ENCODE results near the gene MC5R. TPM values are rescaled to one million over a fixed set of nuclear protein-coding genes. Genes with fewer than 3 reads are reported as not detected.
"Not testable (repeated sequence)": the region's sequence is repeated elsewhere in the genome, so short reads cannot be mapped to it uniquely, and the experiment has no call there.

The MC5R gene
- total RNA-seq, 2 experiments from 2014 or later: not detected

GRCh38 chr18:13862898-13863297 is 38.9 kb downstream of the MC5R start:
- H3K9me3 Mint-ChIP-seq (ENCODE audit: low read depth); ATAC-seq; H3K36me3 Mint-ChIP-seq (ENCODE audit: low read depth); H3K4me1 Mint-ChIP-seq; CTCF ChIA-PET; H3K4me3 Mint-ChIP-seq; intact Hi-C loops (cut with DNase I, micrococcal nuclease); DNase-seq; H3K27ac Mint-ChIP-seq; POLR2A ChIA-PET: not testable (repeated sequence)
- H3K27me3 Mint-ChIP-seq: peaks cover 27% of the 10 kb centered on the region

- Mint-ChIP-seq H3K36me3 (ENCODE audit: low read depth) (no peaks in the 10 kb centered on the region), H3K27me3 (peaks cover 45% of the 10 kb centered on the region), H3K4me1 (no peaks in the 10 kb centered on the region), H3K9me3 (ENCODE audit: low read depth) (no peaks in the 10 kb centered on the region), H3K4me3 (no peak overlapping the region), H3K27ac (no peak overlapping the region)
- CTCF ChIA-PET: interaction anchor here (0.7 kb wide), 1 partner anchor 225 kb away, joined by 3 read pairs; no protein-coding TSS in a partner anchor
- POLR2A ChIA-PET: no interaction called here
- intact Hi-C loops (cut with DNase I, micrococcal nuclease): no loop called here
- ATAC-seq (no peak), DNase-seq (no peak)
Measured at GRCh38 chr18:13868501-13869271, 44.7 kb downstream of the MC5R start.

- H3K4me1 Mint-ChIP-seq: no peaks in the 10 kb centered on the region
- DNase-seq (no peak), ATAC-seq (no peak)
- intact Hi-C loops (cut with DNase I, micrococcal nuclease): no loop called here
- ChIA-PET POLR2A (interaction anchor here (0.7 kb wide), 1 partner anchor 56 kb away, joined by 3 read pairs; no protein-coding TSS in a partner anchor), CTCF (no interaction called here)
- no peak overlapping the region for H3K27ac Mint-ChIP-seq
- H3K27me3 Mint-ChIP-seq: peaks cover 34% of the 10 kb centered on the region
- H3K9me3 Mint-ChIP-seq (ENCODE audit: low read depth): no peaks in the 10 kb centered on the region
- H3K36me3 Mint-ChIP-seq (ENCODE audit: low read depth): no peaks in the 10 kb centered on the region
- no peak overlapping the region for H3K4me3 Mint-ChIP-seq
Measured at GRCh38 chr18:13871701-13872100, 47.8 kb downstream of the MC5R start.

- peaks cover 32% of the 10 kb centered on the region for H3K27me3 Mint-ChIP-seq
- intact Hi-C loops (cut with DNase I, micrococcal nuclease): no loop called here
- no peaks in the 10 kb centered on the region for H3K9me3 Mint-ChIP-seq (ENCODE audit: low read depth)
- H3K4me3 Mint-ChIP-seq: no peak overlapping the region
- ATAC-seq: no peak
- H3K27ac Mint-ChIP-seq: no peak overlapping the region
- ChIA-PET CTCF (no interaction called here), POLR2A (interaction anchor here (0.7 kb wide), 1 partner anchor 56 kb away, joined by 3 read pairs; no protein-coding TSS in a partner anchor)
- H3K36me3 Mint-ChIP-seq (ENCODE audit: low read depth): no peaks in the 10 kb centered on the region
- DNase-seq: no peak
- no peaks in the 10 kb centered on the region for H3K4me1 Mint-ChIP-seq
Measured at GRCh38 chr18:13872373-13872772, 48.4 kb downstream of the MC5R start.

- H3K27ac Mint-ChIP-seq: no peak overlapping the region
- H3K27me3 Mint-ChIP-seq: peaks cover 30% of the 10 kb centered on the region
- no peak for DNase-seq
- ATAC-seq: no peak
- intact Hi-C loops (cut with DNase I, micrococcal nuclease): no loop called here
- no peaks in the 10 kb centered on the region for H3K9me3 Mint-ChIP-seq (ENCODE audit: low read depth)
- no peak overlapping the region for H3K4me3 Mint-ChIP-seq
- no peaks in the 10 kb centered on the region for H3K4me1 Mint-ChIP-seq
- ChIA-PET CTCF (no interaction called here), POLR2A (no interaction called here)
- H3K36me3 Mint-ChIP-seq (ENCODE audit: low read depth): no peaks in the 10 kb centered on the region
Measured at GRCh38 chr18:13872932-13873331, 49.0 kb downstream of the MC5R start.

- Mint-ChIP-seq H3K9me3 (ENCODE audit: low read depth) (no peaks in the 10 kb centered on the region), H3K4me1 (no peaks in the 10 kb centered on the region), H3K36me3 (ENCODE audit: low read depth) (no peaks in the 10 kb centered on the region), H3K4me3 (no peak overlapping the region), H3K27me3 (peaks cover 18% of the 10 kb centered on the region), H3K27ac (no peak overlapping the region)
- ChIA-PET POLR2A (no interaction called here), CTCF (no interaction called here)
- no peak for ATAC-seq
- intact Hi-C loops (cut with DNase I, micrococcal nuclease): no loop called here
- DNase-seq: no peak
Measured at GRCh38 chr18:13874558-13874957, 50.6 kb downstream of the MC5R start.

Other genes starting within 250 kb of the MC5R start
- 10 to 100 TPM; 46.8 to 56.4 TPM for gene FAM210A, start 97.6 kb upstream of the MC5R start, total RNA-seq
- 10 to 100 TPM; 61.2 to 64.3 TPM for gene RNMT, start 97.5 kb upstream of the MC5R start, total RNA-seq
- gene MC2R, start 91.4 kb downstream of the MC5R start, total RNA-seq: not detected